PC-3 (cell line): ENCODE results near the gene MPP1. TPM values are rescaled to one million over a fixed set of nuclear protein-coding genes. Genes with fewer than 3 reads are reported as not detected.
A peak's percentile ranks its signal among the peaks of the same experiment; 100 is the strongest.

Source experiments
- ATAC-seq: fragments of 200-7000 bp; cut with Tn5 transposase; 2 replicates; pipeline ENCODE4 v1.9.1; 2020; ENCODE audit warnings: mild to moderate bottlenecking, moderate library complexity
- BruUV-seq: library from RNA; stranded (reverse); fragments of 400-500 nt; replicated peaks from 2 replicates; lab custom pipeline; 2021; lab: Mats Ljungman, UMichigan
- CTCF ChIA-PET: fragments of 300-600 bp; sonication (Branson Sonifier 250); formaldehyde crosslinking; loops from one replicate; lab custom pipeline; 2022; ENCODE audit warnings: antibody characterized with exemption; lab: Charles Lee
- POLR2A ChIA-PET: fragments of 300-600 bp; sonication (Branson Sonifier 250); formaldehyde crosslinking; loops from one replicate; lab custom pipeline; 2022; ENCODE audit warnings: antibody characterized with exemption; ENCODE audit not compliant: unreplicated experiment; lab: Charles Lee
- DNase-seq: peaks from one replicate; pipeline ENCODE4 v3.0.0-alpha.2; 2015
- H2AFZ ChIP-seq: fragments of 300-600 bp; sonication (generic); 2 replicates; pipeline ENCODE4 v1.6.0; 2016; ENCODE audit warnings: antibody characterized with exemption, low read length
- H3F3A ChIP-seq: fragments of 300-600 bp; sonication (generic); one replicate; pipeline ENCODE4 v1.6.0; 2017; ENCODE audit warnings: antibody characterized with exemption, low read length, control low read depth, mild to moderate bottlenecking; ENCODE audit not compliant: unreplicated experiment
- H3K27ac ChIP-seq: fragments of 300-600 bp; sonication (generic); 2 replicates; pipeline ENCODE4 v1.5.1; 2016; ENCODE audit warnings: mild to moderate bottlenecking, low read length
- H3K27me3 ChIP-seq: fragments of 300-600 bp; sonication (generic); 2 replicates; pipeline ENCODE4 v1.6.1; 2016; ENCODE audit warnings: low read length, mixed read lengths
- H3K36me3 ChIP-seq: fragments of 300-600 bp; sonication (generic); 2 replicates; pipeline ENCODE4 v1.6.1; 2016; ENCODE audit warnings: low read depth, mixed run types, low read length, mixed read lengths
- H3K4me1 ChIP-seq: fragments of 300-600 bp; sonication (generic); 2 replicates; pipeline ENCODE4 v1.5.1; 2016; ENCODE audit warnings: low read length; ENCODE audit not compliant: insufficient read depth
- H3K4me2 ChIP-seq: fragments of 300-600 bp; sonication (generic); 2 replicates; pipeline ENCODE4 v1.6.0; 2016; ENCODE audit warnings: low read length
- H3K4me3 ChIP-seq: fragments of 300-600 bp; sonication (generic); 2 replicates; pipeline ENCODE4 v1.5.1; 2016; ENCODE audit warnings: mild to moderate bottlenecking, low read length, mixed read lengths
- H3K79me2 ChIP-seq: fragments of 300-600 bp; sonication (generic); 2 replicates; pipeline ENCODE4 v1.6.1; 2017; ENCODE audit warnings: low read length, mixed read lengths
- H3K9ac ChIP-seq: fragments of 300-600 bp; sonication (generic); 2 replicates; pipeline ENCODE4 v1.6.0; 2016; ENCODE audit warnings: mild to moderate bottlenecking, low read length
- H3K9me2 ChIP-seq: fragments of 300-600 bp; sonication (generic); replicated peaks from 2 replicates; pipeline ENCODE4 v1.6.1; 2016; ENCODE audit warnings: mixed run types, low read length, mixed read lengths
- H3K9me3 ChIP-seq: fragments of 300-600 bp; sonication (generic); 2 replicates; pipeline ENCODE4 v1.6.1; 2016; ENCODE audit warnings: low read length, mixed read lengths
- H4K20me1 ChIP-seq: fragments of 300-600 bp; sonication (generic); 2 replicates; pipeline ENCODE4 v1.6.1; 2016; ENCODE audit warnings: low read length, mixed read lengths
- EZH2 ChIP-seq: fragments of 300-600 bp; sonication (generic); IDR thresholded peaks from one replicate; pipeline ENCODE4 v1.6.1; 2017; ENCODE audit warnings: antibody characterized with exemption, mild to moderate bottlenecking, low read length; ENCODE audit not compliant: unreplicated experiment
- EZH2phosphoT487 ChIP-seq: fragments of 300-600 bp; sonication (generic); IDR thresholded peaks from 2 replicates; pipeline ENCODE4 v1.6.1; 2018; ENCODE audit warnings: mild to moderate bottlenecking, antibody characterized with exemption, low read length, borderline replicate concordance
- intact Hi-C: fragments of 100-400 bp; cut with micrococcal nuclease; formaldehyde crosslinking; loops from 2 replicates; pipeline ENCODE4 v1.9.0; 2023
- total RNA-seq: library from RNA; depleted of rRNA; stranded (reverse); fragments of >200 nt; gene quantifications from 2 replicates; pipeline ENCODE4 v1.2.3, GENCODE V29; 2014
- TF ChIP-seq, protein P1 (sequence below): fragments of 300-600 bp; sonication (generic); conservative IDR thresholded peaks from 2 replicates; pipeline ENCODE4 v1.5.1; 2017; ENCODE audit warnings: antibody characterized with exemption, low read depth, mild to moderate bottlenecking, low read length

MPP1 gene
- total RNA-seq, 1 experiment from 2014 or later: 18.8 TPM

DNA sequence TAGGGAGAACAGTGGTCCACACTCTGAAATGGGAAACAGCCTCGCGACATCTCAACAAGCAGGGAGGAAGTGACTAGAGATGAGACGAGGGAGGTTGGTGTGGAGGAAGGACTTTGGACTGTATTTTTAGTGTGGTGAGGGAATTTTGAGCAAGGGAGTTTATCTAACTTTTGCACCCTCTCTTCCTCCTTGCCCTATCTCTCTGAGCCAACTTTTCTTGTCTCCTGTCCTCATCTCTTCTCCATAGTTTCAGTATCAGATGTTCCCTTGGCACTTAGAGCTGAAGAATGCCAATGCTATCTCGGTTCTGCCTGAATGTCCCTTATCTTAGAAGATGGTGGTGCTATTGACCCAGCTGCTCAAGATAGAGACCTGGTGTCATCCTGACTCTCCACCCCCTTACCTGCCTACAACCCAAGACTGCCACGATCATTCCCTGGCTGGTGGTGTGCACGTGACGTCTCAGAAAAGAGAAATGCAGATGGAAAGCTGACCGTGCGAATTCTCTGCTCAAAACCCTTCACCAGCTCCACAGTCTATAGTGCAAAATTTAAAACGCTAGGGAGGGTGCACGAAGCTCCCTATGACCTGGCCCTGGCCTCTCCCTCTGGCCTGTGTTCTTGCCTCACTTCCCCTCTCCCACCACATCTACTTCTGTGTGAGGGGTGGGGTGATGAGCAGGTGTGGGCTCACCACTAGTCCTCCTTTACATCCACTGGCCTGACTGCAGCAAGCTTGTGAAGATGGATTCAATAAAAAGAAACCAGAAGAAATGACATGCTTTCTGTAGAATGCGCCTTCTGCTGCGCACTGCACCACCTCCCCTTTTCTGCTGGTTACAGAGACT lies 20.9 kb downstream of the MPP1 start:
- Histone ChIP-seq H3K36me3 (no peaks in the 10 kb centered on the region; the same call in 1 of the 2 replicates), H3K79me2 (no peaks in the 10 kb centered on the region), H3K9me3 (no peaks in the 10 kb centered on the region), H4K20me1 (no peaks in the 10 kb centered on the region), H3K4me2 (no peak overlapping the region), H3K4me3 (no peak overlapping the region), H3K27me3 (no peaks in the 10 kb centered on the region), H3K9ac (no peak overlapping the region), H3K4me1 (no peaks in the 10 kb centered on the region), H3K27ac (no peak overlapping the region), H3F3A (no peaks in the 10 kb centered on the region), H3K9me2 (no peaks in the 10 kb centered on the region), H2AFZ (no peak overlapping the region)
- TF ChIP-seq, protein P1, sequence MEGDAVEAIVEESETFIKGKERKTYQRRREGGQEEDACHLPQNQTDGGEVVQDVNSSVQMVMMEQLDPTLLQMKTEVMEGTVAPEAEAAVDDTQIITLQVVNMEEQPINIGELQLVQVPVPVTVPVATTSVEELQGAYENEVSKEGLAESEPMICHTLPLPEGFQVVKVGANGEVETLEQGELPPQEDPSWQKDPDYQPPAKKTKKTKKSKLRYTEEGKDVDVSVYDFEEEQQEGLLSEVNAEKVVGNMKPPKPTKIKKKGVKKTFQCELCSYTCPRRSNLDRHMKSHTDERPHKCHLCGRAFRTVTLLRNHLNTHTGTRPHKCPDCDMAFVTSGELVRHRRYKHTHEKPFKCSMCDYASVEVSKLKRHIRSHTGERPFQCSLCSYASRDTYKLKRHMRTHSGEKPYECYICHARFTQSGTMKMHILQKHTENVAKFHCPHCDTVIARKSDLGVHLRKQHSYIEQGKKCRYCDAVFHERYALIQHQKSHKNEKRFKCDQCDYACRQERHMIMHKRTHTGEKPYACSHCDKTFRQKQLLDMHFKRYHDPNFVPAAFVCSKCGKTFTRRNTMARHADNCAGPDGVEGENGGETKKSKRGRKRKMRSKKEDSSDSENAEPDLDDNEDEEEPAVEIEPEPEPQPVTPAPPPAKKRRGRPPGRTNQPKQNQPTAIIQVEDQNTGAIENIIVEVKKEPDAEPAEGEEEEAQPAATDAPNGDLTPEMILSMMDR: no peak
- TF ChIP-seq EZH2 (no peak), EZH2phosphoT487 (no peak)
- DNase-seq (no peak), ATAC-seq (no peak)
- ChIA-PET POLR2A (no interaction called here), CTCF (no interaction called here)
- intact Hi-C loops: no loop called here
- BruUV-seq: no TSS peak

DNA sequence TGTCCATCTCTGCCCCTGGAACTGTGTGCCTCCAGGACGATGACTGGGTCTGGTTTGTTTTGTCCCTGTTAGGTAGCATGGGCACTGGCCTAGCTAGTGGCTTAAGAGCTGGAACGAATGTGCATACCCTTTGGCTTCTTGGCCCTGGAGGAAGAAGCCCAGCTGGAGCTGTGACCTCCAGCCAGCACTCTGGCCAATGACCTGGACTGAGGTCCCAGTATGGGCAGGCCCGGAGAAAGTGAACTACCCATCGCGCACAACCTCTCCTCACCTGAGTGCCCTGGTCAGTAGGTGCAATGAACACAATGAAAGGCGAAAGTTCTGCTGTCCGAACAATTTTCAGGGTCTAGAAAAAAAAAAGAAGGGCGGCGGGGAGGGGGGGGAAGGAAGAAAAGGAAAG lies 24.3 kb downstream of the MPP1 start:
- TF ChIP-seq EZH2phosphoT487 (no peak), EZH2 (no peak)
- TF ChIP-seq, protein P1: no peak
- POLR2A ChIA-PET: no interaction called here
- no peaks in the 10 kb centered on the region for H3F3A ChIP-seq

DNA sequence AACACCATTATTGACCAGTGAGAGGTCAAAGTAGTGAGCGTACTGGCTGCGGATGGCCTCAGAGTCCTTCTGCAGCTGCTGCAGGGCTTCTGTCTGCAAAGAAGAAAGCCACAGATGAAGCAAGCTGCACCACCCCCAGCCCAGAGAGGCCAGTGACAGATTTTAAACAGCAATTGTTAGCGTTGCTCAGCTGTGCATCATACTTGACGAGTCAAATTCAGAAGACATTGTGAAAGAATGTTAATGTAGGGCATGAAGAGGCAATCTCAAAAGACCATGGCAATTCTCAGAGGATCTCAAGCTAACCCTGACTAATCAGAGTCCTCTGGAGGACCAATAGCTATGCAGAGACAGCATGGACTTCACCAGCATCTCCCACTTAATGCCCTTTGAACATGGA lies 26.0 kb downstream of the MPP1 start:
- Histone ChIP-seq H3K79me2 (no peaks in the 10 kb centered on the region), H3K9ac (no peak overlapping the region), H3K36me3 (peaks cover 35% of the 10 kb centered on the region), H3K4me1 (no peaks in the 10 kb centered on the region), H3K4me3 (no peak overlapping the region), H2AFZ (no peak overlapping the region), H3K27ac (no peak overlapping the region), H4K20me1 (no peaks in the 10 kb centered on the region), H3K27me3 (no peaks in the 10 kb centered on the region), H3K9me2 (no peaks in the 10 kb centered on the region), H3K9me3 (no peaks in the 10 kb centered on the region), H3K4me2 (no peak overlapping the region), H3F3A (no peaks in the 10 kb centered on the region)
- ATAC-seq: no peak
- intact Hi-C loops: no loop called here
- TF ChIP-seq, protein P1: no peak
- TF ChIP-seq EZH2: no peak
- TF ChIP-seq EZH2phosphoT487: no peak
- BruUV-seq: no TSS peak
- DNase-seq: peak; percentile 12
- ChIA-PET CTCF (no interaction called here), POLR2A (no interaction called here)

More for the DNA sequence above, 24.3 kb downstream of the MPP1 start:
- intact Hi-C loops: no loop called here
- Histone ChIP-seq H3K27ac (no peak overlapping the region), H3K36me3 (peaks cover 18% of the 10 kb centered on the region), H4K20me1 (no peaks in the 10 kb centered on the region), H3K79me2 (no peaks in the 10 kb centered on the region), H3K4me3 (no peak overlapping the region), H3K9ac (no peak overlapping the region), H3K9me2 (no peaks in the 10 kb centered on the region), H3K9me3 (no peaks in the 10 kb centered on the region), H2AFZ (no peak overlapping the region), H3K4me1 (no peaks in the 10 kb centered on the region), H3K4me2 (no peak overlapping the region), H3K27me3 (no peaks in the 10 kb centered on the region)
- CTCF ChIA-PET: no interaction called here
- DNase-seq (no peak), ATAC-seq (no peak)
- BruUV-seq: no TSS peak
